Upper lobe of left lung (tissue), 6 donors: ENCODE measurements around the gene XRCC5. TPM values are rescaled to one million over a fixed set of nuclear protein-coding genes. Genes with fewer than 3 reads are reported as not detected.

Source experiments
- ATAC-seq, 2 donors: fragments of 200-7000 bp; cut with Tn5 transposase; one replicate each; pipeline ENCODE4 v1.9.1; 2022; ENCODE audit warnings: mild to moderate bottlenecking in 2 of 2, moderate library complexity in 2 of 2; ENCODE audit not compliant: low FRiP score in 2 of 2
- DNase-seq, 2 donors: peaks; one replicate each; pipeline ENCODE4 v3.0.0-alpha.2; 2019 to 2020
- H3K27ac ChIP-seq, 4 donors: fragments of 200-600 bp; sonication (generic); one replicate each; pipeline ENCODE4 v1.5.1; 2016 to 2019
- H3K27me3 ChIP-seq, 4 donors: fragments of 200-600 bp; sonication (generic); one replicate each; pipeline ENCODE4 v1.5.1; 2017 to 2019
- H3K36me3 ChIP-seq, 4 donors: fragments of 200-600 bp; sonication (generic); one replicate each; pipeline ENCODE4 v1.5.1; 2016 to 2019
- H3K4me1 ChIP-seq, 4 donors: fragments of 200-600 bp; sonication (generic); one replicate each; pipeline ENCODE4 v1.5.1; 2018 to 2019
- H3K4me3 ChIP-seq, 4 donors: fragments of 200-600 bp; sonication (generic); one replicate each; pipeline ENCODE4 v1.5.1; 2017 to 2019; ENCODE audit warnings: mild to moderate bottlenecking in 2 of 4, moderate library complexity in 1 of 4
- H3K9me3 ChIP-seq, 4 donors: fragments of 200-600 bp; sonication (generic); one replicate each; pipeline ENCODE4 v1.5.1; 2018 to 2019
- EP300 ChIP-seq, 4 donors: sonication (generic); formaldehyde crosslinking; IDR thresholded peaks; one replicate each; pipeline ENCODE4 v1.5.1; 2017; ENCODE audit warnings: antibody characterized with exemption in 4 of 4, control low read depth in 2 of 4
- POLR2A ChIP-seq, 4 donors: fragments of 450-650 bp; IDR thresholded peaks; one replicate each; pipeline ENCODE4 v1.5.1; 2016 to 2017; ENCODE audit warnings: antibody characterized with exemption in 4 of 4, mild to moderate bottlenecking in 2 of 4
- POLR2AphosphoS5 ChIP-seq, 2 donors: sonication (generic); formaldehyde crosslinking; IDR thresholded peaks; one replicate each; pipeline ENCODE4 v1.5.1; 2017; ENCODE audit warnings: antibody characterized with exemption in 2 of 2
- WGBS, 2 donors: methylation state at CpG; one replicate each; pipeline ENCODE4 v1.1.5; 2017 to 2018; 5-methylcytosine and 5-hydroxymethylcytosine counted together
- total RNA-seq, 6 donors: library from RNA; depleted of rRNA in 4 of 6; stranded (reverse); fragments of >200 nt in 4 of 6; gene quantifications; one replicate each; pipeline versions ENCODE4 v1.1.0 to v1.2.1, GENCODE V29; 2016 to 2021
- TF ChIP-seq, protein P1 (sequence below), 6 experiments: fragments of 450-650 bp in 4 of 6; fragments of 200-600 bp in 2 of 6; sonication (generic) in 2 of 6; IDR thresholded peaks; one replicate each; pipeline ENCODE4 v1.5.1; 2016 to 2019; ENCODE audit warnings: antibody characterized with exemption in 6 of 6
- donor health status: DM: no; HTN: no; CAD: no; lungs with moderate emphysema.
- donor health status: DM: no; HTN: yes; CAD: no; lungs with severe emphysema.

The XRCC5 gene
- total RNA-seq, 6 donors from 2014 or later = 57.3 to 163 (median 131) TPM

DNA sequence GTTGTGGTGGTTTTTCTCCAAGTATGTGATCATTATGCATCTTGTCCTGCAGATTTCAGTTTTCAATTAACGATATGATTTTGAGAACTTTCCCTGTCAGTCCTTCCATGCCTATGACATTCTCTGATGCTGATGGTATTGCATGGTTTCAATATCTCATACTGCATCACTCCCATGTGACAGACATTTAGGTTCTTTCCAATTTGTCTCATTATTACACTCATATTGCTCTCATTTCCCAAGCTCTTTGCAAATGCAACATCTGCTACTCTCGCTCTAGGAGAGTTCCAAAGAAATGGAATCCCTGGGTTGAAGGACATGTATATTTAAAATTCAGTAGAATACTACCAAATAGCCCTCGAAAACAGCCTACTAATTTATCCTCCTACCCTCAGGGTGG, 137.6 kb downstream of the XRCC5 start:
- ATAC-seq (no peak), DNase-seq (no peak)
- 90 to 93% methylated on average over 3 of the region's 3 CpGs for WGBS, 2 donors
- Histone ChIP-seq H3K27me3 (no peaks in the 10 kb centered on the region), H3K27ac (no peak overlapping the region), H3K36me3 (no peaks in the 10 kb centered on the region), H3K4me1 (no peaks in the 10 kb centered on the region), H3K9me3 (no peaks in the 10 kb centered on the region), H3K4me3 (no peak overlapping the region)
- TF ChIP-seq, protein P1, sequence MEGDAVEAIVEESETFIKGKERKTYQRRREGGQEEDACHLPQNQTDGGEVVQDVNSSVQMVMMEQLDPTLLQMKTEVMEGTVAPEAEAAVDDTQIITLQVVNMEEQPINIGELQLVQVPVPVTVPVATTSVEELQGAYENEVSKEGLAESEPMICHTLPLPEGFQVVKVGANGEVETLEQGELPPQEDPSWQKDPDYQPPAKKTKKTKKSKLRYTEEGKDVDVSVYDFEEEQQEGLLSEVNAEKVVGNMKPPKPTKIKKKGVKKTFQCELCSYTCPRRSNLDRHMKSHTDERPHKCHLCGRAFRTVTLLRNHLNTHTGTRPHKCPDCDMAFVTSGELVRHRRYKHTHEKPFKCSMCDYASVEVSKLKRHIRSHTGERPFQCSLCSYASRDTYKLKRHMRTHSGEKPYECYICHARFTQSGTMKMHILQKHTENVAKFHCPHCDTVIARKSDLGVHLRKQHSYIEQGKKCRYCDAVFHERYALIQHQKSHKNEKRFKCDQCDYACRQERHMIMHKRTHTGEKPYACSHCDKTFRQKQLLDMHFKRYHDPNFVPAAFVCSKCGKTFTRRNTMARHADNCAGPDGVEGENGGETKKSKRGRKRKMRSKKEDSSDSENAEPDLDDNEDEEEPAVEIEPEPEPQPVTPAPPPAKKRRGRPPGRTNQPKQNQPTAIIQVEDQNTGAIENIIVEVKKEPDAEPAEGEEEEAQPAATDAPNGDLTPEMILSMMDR (IDR thresholded peaks at IDR 0.05) = no peak
- TF ChIP-seq POLR2AphosphoS5 (IDR thresholded peaks at IDR 0.05) = no peak
- no peak for TF ChIP-seq POLR2A (IDR thresholded peaks at IDR 0.05)
- no peak for TF ChIP-seq EP300 (IDR thresholded peaks at IDR 0.05)

Other genes starting within 250 kb of the XRCC5 start
- gene MREG, start 95.8 kb upstream of the XRCC5 start, total RNA-seq = 10 to 100 TPM; 15.4 to 22.6 (median 19.4) TPM
- 10 to 100 TPM; 11.9 to 39.8 (median 20.3) TPM for gene PECR, start 27.5 kb upstream of the XRCC5 start, total RNA-seq
- gene TMEM169, start 27.4 kb upstream of the XRCC5 start, total RNA-seq = 1 to 10 TPM in 1 of 6 donors, under 1 TPM in 3, not detected in 2; 0.15 to 1.1 (median 0.80) TPM